Adrenal gland (tissue), 5 donors: Measurements from ENCODE around the gene RPS19.

Experiments used
- POLR2A ChIP-seq, 2 donors: fragments of 450-650 bp; IDR thresholded peaks; one replicate each; pipeline ENCODE4 v1.6.1; 2017; ENCODE audit warnings: antibody characterized with exemption in 2 of 2, mild to moderate bottlenecking in 2 of 2, moderate library complexity in 1 of 2
- TF ChIP-seq, protein P1 (sequence below), 6 experiments: fragments of 450-650 bp in 4 of 6; fragments of 200-600 bp in 2 of 6; sonication (generic) in 1 of 6; IDR thresholded peaks; 1 replicate in 5 of 6; 2 replicates in 1 of 6; pipeline versions ENCODE4 v1.5.1 to v1.8.0; 2016 to 2021; ENCODE audit warnings: antibody characterized with exemption in 6 of 6, mild to moderate bottlenecking in 2 of 6, moderate library complexity in 1 of 6
- donor health status: DM: no; HTN: no; CAD: no.

DNA sequence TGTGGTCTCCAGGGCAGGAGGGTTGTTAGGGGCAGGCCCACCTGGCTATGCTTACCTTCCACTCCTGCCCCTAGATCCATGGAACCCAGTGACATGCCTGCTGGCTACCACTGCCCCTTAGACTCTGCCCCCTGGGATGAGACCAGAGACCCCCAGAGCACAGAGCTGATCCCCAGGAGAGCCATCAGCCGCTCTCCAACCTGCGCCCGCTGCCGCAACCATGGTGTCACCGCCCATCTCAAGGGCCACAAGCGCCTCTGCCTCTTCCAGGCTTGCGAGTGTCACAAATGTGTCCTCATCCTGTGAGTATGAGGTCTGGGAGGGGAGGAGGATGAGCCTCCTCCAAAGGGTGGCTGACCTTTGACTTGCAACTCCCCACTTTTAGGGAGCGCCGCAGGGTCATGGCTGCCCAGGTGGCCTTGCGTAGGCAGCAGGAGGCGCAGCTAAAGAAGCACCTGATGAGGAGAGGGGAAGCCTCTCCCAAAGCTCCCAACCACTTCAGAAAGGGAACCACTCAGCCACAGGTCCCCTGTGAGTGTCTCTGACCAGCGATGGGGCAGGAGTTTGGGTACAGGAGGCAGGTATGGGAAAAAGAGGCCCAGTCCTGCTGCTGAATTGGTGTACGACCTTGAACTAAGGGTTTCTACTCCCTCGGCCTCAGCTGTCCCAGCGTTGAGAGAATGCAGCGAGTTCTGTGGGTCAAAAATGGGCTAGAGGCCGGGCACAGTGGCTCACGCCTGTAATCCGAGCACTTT, 12.5 kb upstream of the RPS19 start:
- TF ChIP-seq, protein P1, sequence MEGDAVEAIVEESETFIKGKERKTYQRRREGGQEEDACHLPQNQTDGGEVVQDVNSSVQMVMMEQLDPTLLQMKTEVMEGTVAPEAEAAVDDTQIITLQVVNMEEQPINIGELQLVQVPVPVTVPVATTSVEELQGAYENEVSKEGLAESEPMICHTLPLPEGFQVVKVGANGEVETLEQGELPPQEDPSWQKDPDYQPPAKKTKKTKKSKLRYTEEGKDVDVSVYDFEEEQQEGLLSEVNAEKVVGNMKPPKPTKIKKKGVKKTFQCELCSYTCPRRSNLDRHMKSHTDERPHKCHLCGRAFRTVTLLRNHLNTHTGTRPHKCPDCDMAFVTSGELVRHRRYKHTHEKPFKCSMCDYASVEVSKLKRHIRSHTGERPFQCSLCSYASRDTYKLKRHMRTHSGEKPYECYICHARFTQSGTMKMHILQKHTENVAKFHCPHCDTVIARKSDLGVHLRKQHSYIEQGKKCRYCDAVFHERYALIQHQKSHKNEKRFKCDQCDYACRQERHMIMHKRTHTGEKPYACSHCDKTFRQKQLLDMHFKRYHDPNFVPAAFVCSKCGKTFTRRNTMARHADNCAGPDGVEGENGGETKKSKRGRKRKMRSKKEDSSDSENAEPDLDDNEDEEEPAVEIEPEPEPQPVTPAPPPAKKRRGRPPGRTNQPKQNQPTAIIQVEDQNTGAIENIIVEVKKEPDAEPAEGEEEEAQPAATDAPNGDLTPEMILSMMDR (IDR thresholded peaks at IDR 0.05): no peak
- TF ChIP-seq POLR2A (IDR thresholded peaks at IDR 0.05): no peak
